BJ (cell line): ENCODE results near the gene IGDCC3. TPM values are rescaled to one million over a fixed set of nuclear protein-coding genes. Genes with fewer than 3 reads are reported as not detected.

Experiments
- CTCF ChIA-PET: fragments of 350-600 bp; formaldehyde crosslinking; extraction: SDS; loops from one replicate; lab custom pipeline; 2021; ENCODE audit warnings: antibody characterized with exemption, inconsistent platforms; lab: Yijun Ruan, JAX
- POLR2A ChIA-PET: fragments of 300-600 bp; sonication (Branson Sonifier 250); formaldehyde crosslinking; extraction: SDS; loops from one replicate; lab custom pipeline; 2021; ENCODE audit warnings: antibody characterized with exemption; lab: Charles Lee
- DNase-seq: peaks from one replicate; pipeline ENCODE4 v3.0.0-alpha.2; 2011; ENCODE audit warnings: low read depth
- H3K27me3 ChIP-seq: 2 replicates; pipeline ENCODE4 v1.6.0; 2011; ENCODE audit warnings: low read length; ENCODE audit not compliant: control insufficient read depth, insufficient read depth
- H3K36me3 ChIP-seq: 2 replicates; pipeline ENCODE4 v1.5.1; 2011; ENCODE audit warnings: low read length; ENCODE audit not compliant: control insufficient read depth, insufficient read depth
- H3K4me3 ChIP-seq: 2 replicates; pipeline ENCODE4 v1.5.1; 2011; ENCODE audit warnings: low read depth, mild to moderate bottlenecking, control low read depth, low read length
- polyA plus RNA-seq: library from polyadenylated mRNA; depleted of rRNA; stranded (reverse); fragments of >200 nt; gene quantifications from 2 replicates; pipeline ENCODE4 v1.2.3, GENCODE V29; 2011
- TF ChIP-seq, protein P1 (sequence below): IDR thresholded peaks from 2 replicates; pipeline ENCODE4 v1.5.1; 2011; ENCODE audit warnings: low read depth, mild to moderate bottlenecking, control low read depth, inconsistent platforms, low read length, moderate library complexity; ENCODE audit not compliant: insufficient read depth

IGDCC3 gene
- polyA plus RNA-seq, 1 experiment: not detected

DNA sequence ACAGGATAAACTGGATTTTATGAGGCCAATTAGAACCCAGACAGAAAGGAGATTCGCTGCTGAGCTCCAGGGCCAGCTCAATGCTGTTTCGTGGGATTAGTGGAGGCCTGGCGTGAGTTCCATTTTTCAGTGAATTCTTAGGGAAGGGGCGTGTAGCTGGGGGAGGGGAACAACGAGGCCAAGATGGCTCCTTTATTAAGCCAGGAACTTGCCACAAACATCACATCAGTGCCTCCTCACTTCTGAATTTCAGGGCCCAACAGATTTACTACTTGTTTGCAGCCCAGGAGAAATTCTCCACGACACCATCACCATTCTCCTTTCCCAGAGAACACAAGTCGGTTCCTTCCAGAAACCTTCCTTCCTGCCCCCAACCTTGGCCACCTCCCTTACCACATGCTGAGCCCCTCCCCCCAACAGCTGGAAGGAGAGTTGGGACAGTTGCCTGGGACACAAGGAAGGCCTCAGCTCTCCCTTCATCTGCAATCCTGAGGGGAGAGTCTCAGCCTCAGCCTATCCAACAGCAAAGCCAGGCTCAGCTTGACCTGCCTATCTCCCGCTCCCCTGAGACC lies 39.1 kb upstream of the IGDCC3 start:
- ChIA-PET CTCF (interaction anchor here (2.0 to 6.4 kb wide), 2 partner anchors 17 to 98 kb away, joined by 6 to 50 read pairs; no protein-coding TSS in a partner anchor), POLR2A (no interaction called here)
- Histone ChIP-seq H3K27me3 (peaks cover 12% of the 10 kb centered on the region), H3K4me3 (no peak overlapping the region), H3K36me3 (no peaks in the 10 kb centered on the region)
- TF ChIP-seq, protein P1, sequence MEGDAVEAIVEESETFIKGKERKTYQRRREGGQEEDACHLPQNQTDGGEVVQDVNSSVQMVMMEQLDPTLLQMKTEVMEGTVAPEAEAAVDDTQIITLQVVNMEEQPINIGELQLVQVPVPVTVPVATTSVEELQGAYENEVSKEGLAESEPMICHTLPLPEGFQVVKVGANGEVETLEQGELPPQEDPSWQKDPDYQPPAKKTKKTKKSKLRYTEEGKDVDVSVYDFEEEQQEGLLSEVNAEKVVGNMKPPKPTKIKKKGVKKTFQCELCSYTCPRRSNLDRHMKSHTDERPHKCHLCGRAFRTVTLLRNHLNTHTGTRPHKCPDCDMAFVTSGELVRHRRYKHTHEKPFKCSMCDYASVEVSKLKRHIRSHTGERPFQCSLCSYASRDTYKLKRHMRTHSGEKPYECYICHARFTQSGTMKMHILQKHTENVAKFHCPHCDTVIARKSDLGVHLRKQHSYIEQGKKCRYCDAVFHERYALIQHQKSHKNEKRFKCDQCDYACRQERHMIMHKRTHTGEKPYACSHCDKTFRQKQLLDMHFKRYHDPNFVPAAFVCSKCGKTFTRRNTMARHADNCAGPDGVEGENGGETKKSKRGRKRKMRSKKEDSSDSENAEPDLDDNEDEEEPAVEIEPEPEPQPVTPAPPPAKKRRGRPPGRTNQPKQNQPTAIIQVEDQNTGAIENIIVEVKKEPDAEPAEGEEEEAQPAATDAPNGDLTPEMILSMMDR: no peak
- DNase-seq: no peak

DNA sequence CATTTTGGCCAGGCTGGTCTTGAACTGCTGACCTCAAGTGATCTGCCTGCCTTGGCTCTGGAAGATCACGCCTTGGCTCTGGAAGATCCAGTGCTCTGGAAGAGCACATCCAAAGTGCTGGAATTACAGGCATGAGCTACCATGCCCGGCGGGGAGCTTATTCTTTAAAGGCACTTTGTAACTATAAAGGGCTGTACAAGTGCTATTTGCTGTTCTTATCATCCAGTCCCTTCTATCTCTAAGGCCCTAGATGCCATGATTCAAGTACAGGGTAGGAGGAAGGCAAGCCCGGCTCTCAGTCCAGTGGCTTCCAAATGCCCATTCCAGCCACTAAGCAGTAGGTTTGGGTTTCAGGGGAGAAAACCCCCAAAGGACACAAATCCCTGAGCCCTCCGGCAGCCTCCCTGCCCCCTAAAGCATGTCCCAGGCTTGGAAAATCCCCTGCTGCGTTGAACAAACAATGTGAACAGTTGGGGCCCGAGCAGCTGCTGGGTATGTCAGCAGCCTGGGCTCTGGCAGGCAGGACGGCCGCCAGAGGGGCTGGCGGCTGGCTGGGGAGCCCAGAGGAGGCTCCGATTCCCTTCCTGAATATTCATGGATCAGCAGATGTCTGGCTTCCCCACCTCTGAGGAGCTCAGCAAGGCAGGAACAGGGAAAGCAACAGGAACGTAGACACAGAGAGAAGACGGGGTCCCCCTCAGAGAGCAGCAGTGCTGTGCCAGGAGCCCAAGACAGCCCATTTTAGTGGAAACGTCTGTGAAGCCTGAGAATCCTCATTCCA lies 37.2 kb upstream of the IGDCC3 start:
- no peak for DNase-seq
- POLR2A ChIA-PET: no interaction called here

DNA sequence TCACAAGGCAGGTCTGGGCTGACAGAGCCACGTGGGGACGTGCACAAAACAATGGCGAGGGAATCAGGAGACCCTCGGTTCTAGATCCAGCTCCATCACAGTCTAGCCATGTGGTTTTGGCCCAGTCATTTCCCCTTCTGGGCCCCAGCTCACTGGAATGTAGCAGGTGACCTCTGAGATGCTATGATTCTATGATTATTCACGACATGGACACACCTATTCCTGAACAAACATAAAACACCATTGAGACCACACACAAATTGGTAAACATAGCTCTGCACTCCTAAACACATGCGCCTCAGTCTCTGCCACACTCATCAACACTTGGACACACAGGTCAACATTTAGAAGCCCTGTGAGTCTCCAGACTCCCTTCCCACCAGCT lies 36.0 kb upstream of the IGDCC3 start:
- DNase-seq: no peak
- CTCF ChIA-PET: interaction anchor here (0.5 to 3.9 kb wide), 4 partner anchors 7 to 226 kb away, joined by 3 to 25 read pairs (median 4); no protein-coding TSS in a partner anchor
- TF ChIP-seq, protein P1: no peak
- Histone ChIP-seq H3K27me3 (peaks cover 15% of the 10 kb centered on the region), H3K36me3 (no peaks in the 10 kb centered on the region), H3K4me3 (no peak overlapping the region)
- POLR2A ChIA-PET: no interaction called here

More for the DNA sequence above, 37.2 kb upstream of the IGDCC3 start:
- CTCF ChIA-PET: interaction anchor here (0.6 to 3.9 kb wide), 4 partner anchors 14 to 105 kb away, joined by 3 to 25 read pairs (median 4); no protein-coding TSS in a partner anchor
- TF ChIP-seq, protein P1: no peak
- H3K27me3 ChIP-seq: peaks cover 15% of the 10 kb centered on the region
- H3K4me3 ChIP-seq: no peak overlapping the region
- H3K36me3 ChIP-seq: no peaks in the 10 kb centered on the region

DNA sequence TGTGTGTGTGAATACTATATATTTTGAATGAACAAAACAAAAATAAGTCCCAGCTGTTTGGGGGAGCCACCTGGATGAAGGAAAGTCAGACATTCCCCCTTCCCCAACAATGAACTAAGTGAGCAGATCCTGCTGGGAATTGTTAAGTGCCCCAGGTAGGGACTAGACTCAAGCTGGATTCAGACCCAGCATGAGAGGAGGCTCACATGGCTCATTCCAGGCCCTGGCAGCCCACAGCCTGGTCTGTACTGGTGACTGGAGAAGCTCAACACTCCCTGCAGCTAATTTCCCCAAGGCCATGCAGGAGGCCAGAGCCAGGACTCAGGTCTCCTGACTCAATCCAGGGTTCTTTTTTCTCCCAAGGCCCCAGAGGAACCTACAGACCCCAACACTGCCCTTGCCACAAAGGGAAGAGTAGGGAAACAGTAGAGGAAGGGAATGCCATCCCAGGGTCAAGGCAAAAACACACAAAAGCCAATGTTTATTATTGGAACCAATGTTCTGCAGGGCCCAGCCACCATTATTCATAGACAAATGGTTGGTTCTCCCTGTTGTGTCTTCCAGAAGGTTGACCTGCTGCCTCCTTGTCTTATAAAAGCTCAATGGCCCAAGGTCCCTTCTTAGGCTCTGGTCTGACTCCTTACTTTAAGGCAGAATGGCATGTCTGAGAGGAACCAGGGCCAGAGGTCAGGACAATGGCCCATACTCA lies 35.4 kb upstream of the IGDCC3 start:
- Histone ChIP-seq H3K27me3 (peaks cover 14% of the 10 kb centered on the region), H3K4me3 (no peak overlapping the region), H3K36me3 (no peaks in the 10 kb centered on the region)
- DNase-seq: no peak
- ChIA-PET POLR2A (no interaction called here), CTCF (interaction anchor here (0.5 to 3.9 kb wide), 5 partner anchors 8 to 226 kb away, joined by 3 to 25 read pairs (median 4); no protein-coding TSS in a partner anchor)
- TF ChIP-seq, protein P1: no peak
